Activated effector memory CD4-positive, alpha-beta T cell treated with anti-CD3 and anti-CD28 coated beads, Interleukin-2, amount 50 U/mL, for 16 hours (primary cell): ENCODE results near the gene RABL6.

Experiments
- DNase-seq: peaks from one replicate; pipeline ENCODE4 v3.0.0-alpha.2; 2020

Gene RABL6

DNA sequence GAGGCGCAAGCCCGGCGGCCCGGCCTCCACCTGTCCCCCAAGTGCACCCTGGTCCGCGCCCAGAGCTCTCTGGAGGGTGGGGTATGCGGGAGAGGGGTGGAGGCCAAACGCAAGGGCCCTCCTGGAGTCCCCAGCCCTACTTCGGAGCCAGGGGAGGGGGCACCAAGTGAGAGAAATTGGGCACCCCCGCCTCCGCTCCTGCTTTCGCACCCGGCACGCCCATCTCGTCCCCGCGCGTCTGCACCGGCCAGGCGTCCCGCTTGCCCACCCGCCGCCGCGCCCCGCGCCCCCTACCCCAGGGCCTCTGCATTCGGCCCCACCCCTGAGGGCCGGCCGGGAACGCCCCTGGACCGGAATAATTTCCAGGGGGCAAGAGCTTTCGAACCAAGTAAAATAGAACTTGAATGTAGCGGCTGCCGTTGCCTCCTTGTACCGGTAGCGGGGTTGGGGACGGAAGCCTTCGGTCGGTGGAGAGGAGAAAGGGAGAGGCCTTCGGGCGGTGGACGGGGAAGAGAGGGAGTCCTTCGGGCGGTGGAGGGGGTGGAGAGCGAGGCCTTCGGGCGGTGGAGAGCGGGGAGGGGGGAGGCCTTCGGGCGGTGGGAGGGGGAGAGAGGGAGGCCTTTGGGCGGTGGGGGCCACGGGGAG, 40.8 kb downstream of the RABL6 start:
- peak; percentile 71 for DNase-seq

DNA sequence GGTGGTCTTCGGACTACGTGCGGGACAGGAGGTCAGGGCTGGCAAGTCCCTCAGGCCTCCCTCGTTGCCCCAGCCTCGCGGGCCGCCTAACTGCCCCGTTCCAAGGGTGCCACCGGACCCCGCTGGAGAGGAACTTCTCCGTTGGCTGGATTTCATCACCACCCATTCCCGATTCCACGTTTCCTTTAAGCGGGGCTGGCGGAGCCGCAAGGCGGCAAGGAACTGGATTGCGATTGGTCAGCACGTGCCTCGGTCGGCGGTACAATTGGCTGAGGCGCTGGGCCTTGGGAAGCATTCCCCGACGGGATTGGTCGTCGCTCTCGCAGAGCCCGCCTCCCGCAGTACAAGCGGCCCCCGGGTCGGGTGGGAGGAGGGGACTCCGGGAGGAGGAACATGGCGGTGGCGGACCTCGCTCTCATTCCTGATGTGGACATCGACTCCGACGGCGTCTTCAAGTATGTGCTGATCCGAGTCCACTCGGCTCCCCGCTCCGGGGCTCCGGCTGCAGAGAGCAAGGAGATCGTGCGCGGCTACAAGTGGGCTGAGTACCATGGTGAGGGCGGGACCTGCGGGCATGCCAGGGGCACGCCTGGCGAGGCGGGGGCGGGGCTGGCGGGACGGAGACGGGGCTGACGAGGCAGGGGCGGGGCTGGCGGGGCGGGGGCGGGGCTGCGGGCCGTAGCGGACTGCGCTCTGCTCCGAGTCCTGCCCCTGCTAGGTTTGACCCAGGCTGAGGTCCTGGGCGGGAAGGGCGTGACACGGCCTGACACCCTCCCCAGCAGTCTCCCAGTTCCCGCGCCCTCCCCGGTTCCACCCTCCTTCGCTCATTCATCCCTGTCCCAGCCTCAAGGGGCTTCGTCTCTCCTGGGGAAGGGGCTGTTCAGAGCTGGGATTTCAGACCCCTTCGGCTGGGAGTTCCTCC, 41.6 kb downstream of the RABL6 start, which contains the start of gene PHPT1:
Gene PHPT1 (plus strand): TSS at position 372 of the 922 bp plus-strand sequence. CDS start 22 bp downstream, at position 394.
- peak; percentile 99 for DNase-seq

DNA sequence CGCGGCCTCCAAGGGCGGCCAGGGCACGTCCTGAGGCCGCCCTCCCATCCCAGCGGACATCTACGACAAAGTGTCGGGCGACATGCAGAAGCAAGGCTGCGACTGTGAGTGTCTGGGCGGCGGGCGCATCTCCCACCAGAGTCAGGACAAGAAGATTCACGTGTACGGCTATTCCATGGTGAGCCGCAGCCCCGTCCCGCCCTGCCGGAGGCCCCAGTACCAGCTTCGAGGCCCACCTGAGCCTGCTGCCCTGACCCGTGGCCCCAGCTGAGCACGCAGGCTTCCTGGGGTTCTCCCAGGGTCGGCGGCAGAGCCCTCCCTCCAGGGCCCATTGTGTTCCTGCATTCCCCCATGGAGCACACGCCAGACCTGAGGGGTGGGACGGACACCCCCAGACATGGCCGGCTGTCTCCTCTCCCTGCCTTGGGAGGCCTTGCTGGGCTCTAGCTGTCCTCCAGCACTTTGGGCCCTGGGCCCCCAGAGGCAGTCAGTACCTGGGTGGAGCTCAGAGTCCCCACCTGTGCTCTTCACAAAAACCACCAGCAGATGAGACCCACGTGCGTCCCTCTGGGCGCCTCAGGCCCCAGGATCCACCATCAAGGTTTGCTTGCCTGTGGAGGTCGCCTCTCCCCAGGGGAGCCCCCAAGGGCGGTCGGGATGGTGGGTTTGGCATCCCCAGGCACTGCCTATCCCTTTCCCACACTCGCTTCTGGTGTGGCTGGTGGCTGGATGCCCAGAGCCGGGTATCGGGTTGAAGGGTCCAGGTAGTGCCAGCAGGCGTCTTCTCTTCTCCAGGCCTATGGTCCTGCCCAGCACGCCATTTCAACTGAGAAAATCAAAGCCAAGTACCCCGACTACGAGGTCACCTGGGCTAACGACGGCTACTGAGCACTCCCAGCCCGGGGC, 42.5 kb downstream of the RABL6 start:
- no peak for DNase-seq

DNA sequence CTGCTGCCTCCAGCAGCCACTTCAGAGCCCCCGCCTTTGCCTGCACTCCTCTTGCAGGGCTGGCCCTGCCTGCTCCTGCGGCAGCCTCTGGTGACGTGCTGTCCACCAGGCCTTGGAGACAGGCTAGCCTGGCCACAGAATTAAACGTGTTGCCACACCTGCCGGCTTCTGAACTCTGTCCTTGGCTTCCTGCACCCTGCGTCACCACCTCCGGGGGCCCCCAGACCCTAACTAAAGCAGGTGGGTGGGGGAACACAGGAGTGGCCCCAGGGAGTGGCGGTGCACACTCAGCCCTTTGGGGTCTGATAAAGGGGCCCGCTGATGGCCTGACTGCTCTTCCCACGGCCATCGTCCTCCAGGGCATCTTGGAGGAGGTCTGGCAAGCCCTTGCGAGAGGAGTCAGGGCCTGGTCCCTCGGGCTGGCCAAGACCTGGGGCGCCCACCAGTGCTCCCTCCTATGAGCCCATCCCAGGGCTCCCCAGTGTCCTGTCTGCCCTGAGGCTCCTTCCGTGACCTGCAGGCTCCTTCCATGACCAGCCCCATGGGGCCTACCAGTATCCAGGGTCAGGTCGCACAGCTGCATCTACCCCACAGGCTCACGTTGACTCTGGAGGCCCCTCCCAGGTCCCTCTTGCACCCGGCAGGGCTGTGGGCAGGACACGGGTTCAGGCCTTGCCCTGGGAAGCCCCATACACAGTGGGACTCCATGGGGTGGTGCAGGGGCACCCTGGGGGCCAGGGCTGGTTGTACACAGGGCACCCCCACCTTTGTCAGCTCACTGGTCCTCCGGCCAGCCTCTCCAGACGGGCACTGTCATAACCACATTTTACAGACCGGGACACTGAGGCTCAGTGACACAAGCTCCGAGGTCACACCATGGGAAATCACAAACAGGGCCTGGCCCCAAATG, 43.4 kb downstream of the RABL6 start:
- DNase-seq: no peak

DNA sequence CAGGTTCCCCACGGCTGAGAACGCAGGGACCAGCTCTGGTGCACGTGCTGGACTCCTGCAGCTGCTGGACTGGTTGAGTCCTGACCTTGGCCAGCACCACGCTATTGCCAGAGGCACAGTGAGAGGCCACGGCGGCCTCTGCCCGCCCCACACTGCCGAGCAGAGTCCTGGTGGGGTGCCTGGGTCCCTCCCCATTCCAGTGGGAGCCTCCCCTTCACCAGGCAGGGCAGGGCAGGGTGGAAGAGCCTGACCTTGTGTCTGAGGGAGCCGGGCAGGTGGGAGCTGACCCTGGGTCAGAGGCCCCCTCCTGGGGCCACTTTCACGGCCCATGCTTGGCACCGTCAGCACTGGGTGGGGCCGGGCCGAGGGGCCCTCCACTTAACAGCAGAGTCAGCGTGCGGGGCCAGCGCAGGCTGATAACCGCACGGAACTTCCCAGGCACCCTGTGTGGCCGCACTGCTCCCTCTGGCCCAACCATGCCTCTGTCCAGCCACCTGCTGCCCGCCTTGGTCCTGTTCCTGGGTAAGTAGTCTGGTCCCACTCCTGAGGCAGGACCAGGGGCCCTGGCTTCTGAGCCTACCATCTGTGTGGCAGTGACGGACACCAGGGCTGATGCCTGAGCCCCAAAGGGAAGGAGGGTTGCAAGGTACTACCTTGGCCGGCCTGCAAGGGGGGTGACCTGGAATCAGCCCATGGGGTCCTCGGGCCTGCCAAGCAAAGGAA, 44.4 kb downstream of the RABL6 start, which contains the start of gene MAMDC4:
Gene MAMDC4 (plus strand): TSS at position 406 of the 723 bp plus-strand sequence. CDS start 71 bp downstream, at position 477.
- DNase-seq: no peak

DNA sequence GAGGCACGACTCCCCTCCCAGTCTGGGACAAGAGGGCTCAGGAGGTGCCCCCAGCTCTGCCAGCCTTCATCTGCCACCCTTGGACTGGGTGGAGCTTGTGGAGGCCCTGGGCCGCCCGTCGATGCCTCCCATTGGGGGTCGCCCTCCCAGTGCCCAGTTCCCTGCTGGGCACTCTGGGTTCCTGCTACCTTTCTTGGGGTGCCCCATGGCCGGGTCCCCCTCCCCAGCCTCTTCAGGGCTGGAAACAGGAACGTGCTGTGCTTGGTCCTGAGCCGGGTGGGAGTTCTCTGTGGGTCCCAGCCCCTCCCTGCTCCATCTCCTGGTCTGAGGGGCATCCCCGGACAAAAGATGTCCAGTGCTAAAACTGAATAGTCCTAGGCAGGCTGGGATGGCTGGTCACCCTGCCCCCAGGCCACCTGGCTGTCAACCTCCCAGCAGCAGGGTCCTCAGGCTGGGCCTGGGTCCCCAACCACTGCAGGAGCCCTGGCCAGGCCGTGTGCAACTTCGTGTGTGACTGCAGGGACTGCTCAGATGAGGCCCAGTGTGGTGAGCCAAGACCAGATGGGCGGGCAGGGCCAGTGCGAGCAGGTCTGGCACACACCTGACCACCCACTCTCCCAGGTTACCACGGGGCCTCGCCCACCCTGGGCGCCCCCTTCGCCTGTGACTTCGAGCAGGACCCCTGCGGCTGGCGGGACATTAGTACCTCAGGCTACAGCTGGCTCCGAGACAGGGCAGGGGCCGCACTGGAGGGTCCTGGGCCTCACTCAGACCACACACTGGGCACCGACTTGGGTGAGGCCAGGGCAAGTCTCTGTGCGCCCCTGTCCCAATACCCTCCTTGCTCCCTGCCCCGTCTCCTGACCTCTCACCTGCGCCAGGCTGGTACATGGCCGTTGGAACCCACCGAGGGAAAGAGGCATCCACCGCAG, 45.2 kb downstream of the RABL6 start:
- DNase-seq: no peak

DNA sequence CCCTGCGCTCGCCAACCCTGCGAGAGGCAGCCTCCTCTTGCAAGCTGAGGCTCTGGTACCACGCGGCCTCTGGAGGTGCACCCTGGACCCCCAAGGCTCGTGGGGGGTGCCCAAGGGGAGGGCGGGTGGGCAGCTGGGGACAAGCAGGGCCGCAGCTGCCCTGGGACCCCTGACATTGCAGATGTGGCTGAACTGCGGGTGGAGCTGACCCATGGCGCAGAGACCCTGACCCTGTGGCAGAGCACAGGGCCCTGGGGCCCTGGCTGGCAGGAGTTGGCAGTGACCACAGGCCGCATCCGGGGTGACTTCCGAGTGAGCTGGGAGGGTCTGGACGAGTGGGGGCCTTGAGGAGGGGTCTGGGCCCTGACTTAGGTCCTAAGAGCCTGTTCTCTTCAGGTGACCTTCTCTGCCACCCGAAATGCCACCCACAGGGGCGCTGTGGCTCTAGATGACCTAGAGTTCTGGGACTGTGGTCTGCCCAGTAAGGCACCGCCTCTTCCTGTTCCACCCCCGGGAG, 45.9 kb downstream of the RABL6 start:
- no peak for DNase-seq

DNA sequence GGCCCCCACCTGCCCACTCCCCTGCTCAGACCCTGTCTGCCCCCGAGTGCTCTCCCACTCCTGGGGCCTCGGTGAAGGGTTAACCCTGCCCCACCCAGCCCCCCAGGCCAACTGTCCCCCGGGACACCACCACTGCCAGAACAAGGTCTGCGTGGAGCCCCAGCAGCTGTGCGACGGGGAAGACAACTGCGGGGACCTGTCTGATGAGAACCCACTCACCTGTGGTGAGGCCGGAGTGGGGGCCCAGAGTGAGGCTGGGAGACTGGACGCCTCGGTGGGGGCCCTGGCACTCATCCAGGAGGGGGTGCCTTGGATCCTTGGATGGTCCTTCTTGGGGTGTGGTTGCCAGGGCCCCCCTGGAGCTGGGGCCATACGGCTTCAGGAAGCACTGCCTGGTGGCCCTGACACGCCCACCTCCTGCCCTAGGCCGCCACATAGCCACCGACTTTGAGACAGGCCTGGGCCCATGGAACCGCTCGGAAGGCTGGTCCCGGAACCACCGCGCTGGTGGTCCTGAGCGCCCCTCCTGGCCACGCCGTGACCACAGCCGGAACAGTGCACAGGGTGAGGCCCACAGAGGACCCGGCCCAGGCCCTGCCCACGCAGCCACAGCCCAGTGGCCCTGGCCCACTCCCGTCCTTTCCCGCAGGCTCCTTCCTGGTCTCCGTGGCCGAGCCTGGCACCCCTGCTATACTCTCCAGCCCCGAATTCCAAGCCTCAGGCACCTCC, 46.5 kb downstream of the RABL6 start:
- DNase-seq: no peak

DNA sequence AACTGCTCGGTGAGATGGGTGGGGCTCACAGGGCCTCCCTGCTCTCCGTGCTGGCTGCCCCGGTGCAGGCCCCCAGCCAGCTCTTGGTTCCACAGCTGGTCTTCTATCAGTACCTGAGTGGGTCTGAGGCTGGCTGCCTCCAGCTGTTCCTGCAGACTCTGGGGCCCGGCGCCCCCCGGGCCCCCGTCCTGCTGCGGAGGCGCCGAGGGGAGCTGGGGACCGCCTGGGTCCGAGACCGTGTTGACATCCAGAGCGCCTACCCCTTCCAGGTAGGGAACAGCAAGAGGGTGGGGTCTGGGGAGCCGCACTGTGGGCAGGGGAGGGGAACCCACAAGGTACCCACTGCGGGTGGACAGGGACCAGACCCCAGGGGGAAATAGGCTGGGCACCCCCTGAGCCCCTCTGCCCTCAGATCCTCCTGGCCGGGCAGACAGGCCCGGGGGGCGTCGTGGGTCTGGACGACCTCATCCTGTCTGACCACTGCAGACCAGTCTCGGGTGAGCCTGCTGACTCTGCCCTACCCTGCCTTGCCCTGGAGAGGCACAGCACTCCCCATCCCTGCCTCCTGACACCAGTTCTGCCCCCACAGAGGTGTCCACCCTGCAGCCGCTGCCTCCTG, 47.2 kb downstream of the RABL6 start:
- no peak for DNase-seq

DNA sequence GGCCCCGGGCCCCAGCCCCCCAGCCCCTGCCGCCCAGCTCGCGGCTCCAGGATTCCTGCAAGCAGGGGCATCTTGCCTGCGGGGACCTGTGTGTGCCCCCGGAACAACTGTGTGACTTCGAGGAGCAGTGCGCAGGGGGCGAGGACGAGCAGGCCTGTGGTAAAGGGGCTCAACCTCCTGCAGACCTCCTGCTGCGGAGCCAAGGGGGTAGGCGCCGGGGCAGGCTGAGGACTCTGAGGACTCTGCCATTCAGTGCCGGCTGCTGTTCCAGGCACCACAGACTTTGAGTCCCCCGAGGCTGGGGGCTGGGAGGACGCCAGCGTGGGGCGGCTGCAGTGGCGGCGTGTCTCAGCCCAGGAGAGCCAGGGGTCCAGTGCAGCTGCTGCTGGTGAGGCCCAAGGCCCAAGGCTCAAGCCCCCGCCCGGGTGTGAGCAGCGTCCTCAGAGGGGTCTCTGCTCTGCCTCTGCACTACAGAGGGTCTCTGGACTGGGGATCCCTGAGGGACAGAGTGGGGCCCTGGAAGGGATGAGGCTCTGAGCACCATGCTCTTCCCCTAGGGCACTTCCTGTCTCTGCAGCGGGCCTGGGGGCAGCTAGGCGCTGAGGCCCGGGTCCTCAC, 47.8 kb downstream of the RABL6 start:
- DNase-seq: no peak

DNA sequence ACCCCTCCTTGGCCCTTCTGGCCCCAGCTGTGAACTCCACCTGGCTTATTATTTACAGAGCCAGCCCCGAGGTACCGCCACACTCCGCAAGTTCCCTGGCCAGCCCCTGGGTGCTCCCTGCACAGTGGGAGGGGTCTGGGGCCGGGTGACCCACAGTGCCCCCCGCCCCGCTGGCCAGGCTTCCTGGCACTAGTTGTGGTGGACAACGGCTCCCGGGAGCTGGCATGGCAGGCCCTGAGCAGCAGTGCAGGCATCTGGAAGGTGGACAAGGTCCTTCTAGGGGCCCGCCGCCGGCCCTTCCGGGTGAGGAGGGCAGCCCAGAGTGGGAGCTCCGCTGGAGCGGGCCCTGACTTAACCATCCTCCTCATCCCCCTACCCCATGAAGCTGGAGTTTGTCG, 48.3 kb downstream of the RABL6 start:
- DNase-seq: no peak

DNA sequence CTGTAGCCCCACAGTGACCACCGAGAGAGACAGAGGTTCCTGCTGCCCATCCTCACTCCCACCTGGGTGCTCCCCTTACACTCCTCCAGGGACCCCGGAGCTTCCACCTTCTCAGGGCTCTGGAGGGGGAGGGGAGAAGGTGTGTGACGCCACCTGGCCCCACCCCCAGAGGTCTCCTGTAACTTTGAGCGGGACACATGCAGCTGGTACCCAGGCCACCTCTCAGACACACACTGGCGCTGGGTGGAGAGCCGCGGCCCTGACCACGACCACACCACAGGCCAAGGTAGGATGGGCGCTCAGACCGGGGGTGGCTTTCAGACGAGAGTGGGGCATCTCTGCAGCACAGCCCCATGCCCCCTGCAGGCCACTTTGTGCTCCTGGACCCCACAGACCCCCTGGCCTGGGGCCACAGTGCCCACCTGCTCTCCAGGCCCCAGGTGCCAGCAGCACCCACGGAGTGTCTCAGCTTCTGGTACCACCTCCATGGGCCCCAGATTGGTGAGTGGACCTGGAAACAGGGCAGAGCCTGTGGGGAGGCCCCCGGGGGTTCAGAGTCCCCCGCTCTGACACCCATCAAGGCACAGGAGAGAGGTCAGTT, 48.9 kb downstream of the RABL6 start:
- no peak for DNase-seq

DNA sequence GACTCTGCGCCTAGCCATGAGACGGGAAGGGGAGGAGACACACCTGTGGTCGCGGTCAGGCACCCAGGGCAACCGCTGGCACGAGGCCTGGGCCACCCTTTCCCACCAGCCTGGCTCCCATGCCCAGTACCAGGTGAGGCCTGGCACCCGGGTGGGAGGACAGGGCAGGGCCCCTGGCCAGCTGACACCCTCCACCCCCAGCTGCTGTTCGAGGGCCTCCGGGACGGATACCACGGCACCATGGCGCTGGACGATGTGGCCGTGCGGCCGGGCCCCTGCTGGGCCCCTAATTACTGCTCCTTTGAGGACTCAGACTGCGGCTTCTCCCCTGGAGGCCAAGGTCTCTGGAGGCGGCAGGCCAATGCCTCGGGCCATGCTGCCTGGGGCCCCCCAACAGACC, 49.4 kb downstream of the RABL6 start:
- peak; percentile 61 for DNase-seq

DNA sequence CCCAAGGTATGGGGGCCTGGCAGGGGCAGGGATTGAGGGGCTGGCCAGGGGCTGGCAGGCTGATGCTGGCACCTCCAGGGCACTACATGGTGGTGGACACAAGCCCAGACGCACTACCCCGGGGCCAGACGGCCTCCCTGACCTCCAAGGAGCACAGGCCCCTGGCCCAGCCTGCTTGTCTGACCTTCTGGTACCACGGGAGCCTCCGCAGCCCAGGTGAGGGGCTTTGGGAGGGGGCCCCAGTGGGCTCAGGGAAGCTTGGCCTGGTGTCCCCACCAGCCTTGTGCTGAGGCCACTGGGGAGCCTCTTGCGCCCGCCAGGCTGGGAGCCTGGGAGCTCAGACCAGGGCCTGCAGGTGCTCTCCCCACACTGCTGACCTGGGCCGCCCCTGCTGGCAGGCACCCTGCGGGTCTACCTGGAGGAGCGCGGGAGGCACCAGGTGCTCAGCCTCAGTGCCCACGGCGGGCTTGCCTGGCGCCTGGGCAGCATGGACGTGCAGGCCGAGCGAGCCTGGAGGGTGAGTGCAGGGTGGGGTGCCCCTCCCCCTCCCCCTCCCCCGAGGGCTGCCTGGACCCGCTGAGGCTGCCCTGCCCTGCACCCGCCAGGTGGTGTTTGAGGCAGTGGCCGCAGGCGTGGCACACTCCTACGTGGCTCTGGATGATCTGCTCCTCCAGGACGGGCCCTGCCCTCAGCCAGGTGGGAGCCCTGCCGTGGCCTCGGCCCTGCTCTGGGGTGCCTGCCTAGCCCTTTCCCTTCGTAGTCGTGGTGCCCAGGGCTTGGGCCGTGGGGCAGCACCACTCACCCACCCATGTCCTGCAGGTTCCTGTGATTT, 50.0 kb downstream of the RABL6 start:
- peak; percentile 61 for DNase-seq

DNA sequence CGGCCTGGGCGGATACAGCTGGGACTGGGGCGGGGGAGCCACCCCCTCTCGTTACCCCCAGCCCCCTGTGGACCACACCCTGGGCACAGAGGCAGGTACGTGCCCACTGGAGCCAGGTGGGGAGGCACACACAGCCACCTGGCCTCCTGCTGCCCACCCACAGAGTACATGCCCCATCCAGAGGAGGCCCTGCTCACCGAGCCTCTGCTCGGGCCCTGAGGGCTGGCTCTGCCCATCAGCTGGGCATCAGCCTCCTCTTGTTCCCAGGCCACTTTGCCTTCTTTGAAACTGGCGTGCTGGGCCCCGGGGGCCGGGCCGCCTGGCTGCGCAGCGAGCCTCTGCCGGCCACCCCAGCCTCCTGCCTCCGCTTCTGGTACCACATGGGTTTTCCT, 50.7 kb downstream of the RABL6 start:
- DNase-seq: no peak

DNA sequence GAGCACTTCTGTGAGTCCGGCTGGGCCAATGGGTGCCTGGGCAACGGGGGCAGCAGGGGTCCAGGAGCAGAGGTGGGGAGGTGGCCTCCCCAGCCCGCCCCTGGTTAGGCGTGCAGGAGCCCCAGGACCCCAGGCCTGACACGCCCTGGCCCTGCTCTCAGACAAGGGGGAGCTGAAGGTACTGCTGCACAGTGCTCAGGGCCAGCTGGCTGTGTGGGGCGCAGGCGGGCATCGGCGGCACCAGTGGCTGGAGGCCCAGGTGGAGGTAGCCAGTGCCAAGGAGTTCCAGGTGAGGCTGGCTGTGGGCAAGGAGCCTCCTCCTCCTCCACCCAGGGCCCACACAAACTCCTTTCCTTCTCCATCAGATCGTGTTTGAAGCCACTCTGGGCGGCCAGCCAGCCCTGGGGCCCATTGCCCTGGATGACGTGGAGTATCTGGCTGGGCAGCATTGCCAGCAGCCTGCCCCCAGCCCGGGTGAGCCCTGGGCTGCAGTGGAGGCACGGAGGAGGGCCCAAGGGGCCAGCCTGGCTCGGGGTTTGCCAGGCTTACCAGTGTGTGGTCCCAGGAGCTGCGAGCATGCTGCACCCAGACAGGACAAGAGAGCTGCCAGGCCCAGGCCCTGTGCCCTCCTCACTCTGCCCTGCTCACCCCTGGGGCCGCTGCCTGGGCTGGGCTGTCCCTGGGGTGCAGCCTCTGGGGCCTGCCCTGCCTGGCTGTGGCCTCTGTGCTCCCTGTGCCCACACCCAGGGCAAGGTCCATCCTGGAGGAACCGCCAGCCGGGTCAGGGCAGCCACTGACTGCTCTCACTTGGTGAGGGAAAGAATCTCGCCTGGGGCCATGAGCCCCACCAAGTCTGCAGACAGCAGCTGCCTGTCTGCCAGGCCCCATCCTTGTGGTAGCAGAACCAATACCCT, 51.4 kb downstream of the RABL6 start:
- DNase-seq: no peak
